GM12892 (cell line): ENCODE data around the gene VSTM1.

Experiments
- DNase-seq: peaks from one replicate; pipeline ENCODE4 v3.0.0; 2011; ENCODE audit not compliant: insufficient read length
- FAIRE-seq: peaks from 2 replicates; lab custom pipeline; 2011; peaks lifted over from hg19 to GRCh38; lab: Jason Lieb, UNC
- POLR2A ChIP-seq: IDR thresholded peaks from 2 replicates; pipeline ENCODE4 v1.6.1; 2011; ENCODE audit warnings: low read depth, low read length, control low read depth
- POLR2AphosphoS5 ChIP-seq: IDR thresholded peaks from 2 replicates; pipeline ENCODE4 v1.6.1; 2011; ENCODE audit warnings: low read depth, low read length, control low read depth
- TAF1 ChIP-seq: IDR thresholded peaks from 2 replicates; pipeline ENCODE4 v1.6.1; 2011; ENCODE audit warnings: low read depth, mild to moderate bottlenecking, control low read depth, low read length, borderline replicate concordance

VSTM1 gene

GRCh38 chr19:53994811-53995210 lies 68.9 kb downstream of the VSTM1 start:
- DNase-seq: no peak
- TF ChIP-seq POLR2A (no peak), POLR2AphosphoS5 (no peak), TAF1 (no peak)
- no peak for FAIRE-seq

DNA sequence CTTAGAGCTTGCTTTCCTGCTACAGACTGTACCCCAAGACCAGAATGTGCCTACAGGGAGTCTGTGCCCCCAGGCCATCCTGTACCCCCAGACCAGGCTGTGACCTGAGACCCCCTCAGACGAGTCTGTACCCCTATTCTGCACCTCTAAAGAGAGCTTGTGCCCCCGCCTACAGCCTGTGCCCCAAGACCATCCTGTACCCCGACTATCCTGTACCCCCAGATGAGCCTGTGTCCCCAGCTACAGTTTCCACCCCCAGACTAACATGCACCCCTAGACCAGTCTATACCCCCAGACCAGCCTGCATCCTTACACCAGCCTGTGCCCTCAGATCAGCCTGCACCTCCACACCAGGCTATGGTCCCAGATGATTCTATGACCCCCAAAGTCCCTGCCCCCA lies 70.2 kb downstream of the VSTM1 start:
- TF ChIP-seq POLR2AphosphoS5 (no peak), POLR2A (no peak), TAF1 (no peak)
- DNase-seq (no peak), FAIRE-seq (no peak)

GRCh38 chr19:53992815-53993214 lies 70.9 kb downstream of the VSTM1 start:
- DNase-seq (no peak), FAIRE-seq (no peak)
- TF ChIP-seq POLR2A (no peak), TAF1 (no peak), POLR2AphosphoS5 (no peak)

GRCh38 chr19:53992211-53992610 lies 71.5 kb downstream of the VSTM1 start:
- DNase-seq (no peak), FAIRE-seq (no peak)
- no peak for TF ChIP-seq TAF1
- TF ChIP-seq POLR2A: no peak
- no peak for TF ChIP-seq POLR2AphosphoS5

- no peak for TF ChIP-seq TAF1
- TF ChIP-seq POLR2AphosphoS5: no peak
- TF ChIP-seq POLR2A: no peak
- no peak for DNase-seq
- no peak for FAIRE-seq
Observed at GRCh38 chr19:53991224-53992113, 72.2 kb downstream of the VSTM1 start, which contains the start of gene CACNG6. TSS of gene CACNG6 (plus strand) at chr19:53991637. CDS start at chr19:53992878, 1,241 bp downstream.
